Thyroid gland (tissue), 4 donors: ENCODE measurements around the gene PARD6A. TPM values are rescaled to one million over a fixed set of nuclear protein-coding genes. Genes with fewer than 3 reads are reported as not detected.

ENCODE experiments used
- DNase-seq, 2 donors: peaks; one replicate each; pipeline ENCODE4 v3.0.0-alpha.2; 2019
- H3K27ac ChIP-seq, 3 donors: fragments of 200-600 bp; sonication (generic); 1 replicate in 2 of 3; 2 replicates in 1 of 3; pipeline ENCODE4 v1.5.1; 2016 to 2019; ENCODE audit warnings: mild to moderate bottlenecking in 1 of 3, moderate library complexity in 1 of 3
- H3K27me3 ChIP-seq: fragments of 200-600 bp; sonication (generic); one replicate; pipeline ENCODE4 v1.5.1; 2019
- H3K36me3 ChIP-seq, 2 donors: fragments of 200-600 bp; sonication (generic); one replicate each; pipeline ENCODE4 v1.5.1; 2016 to 2019
- H3K4me1 ChIP-seq, 2 donors: fragments of 200-600 bp; sonication (generic); one replicate each; pipeline ENCODE4 v1.5.1; 2017 to 2019
- H3K4me3 ChIP-seq, 3 donors: fragments of 200-600 bp; sonication (generic); replicated peaks in 1 of 3; 1 replicate in 2 of 3; 2 replicates in 1 of 3; pipeline ENCODE4 v1.5.1; 2016; ENCODE audit warnings: mild to moderate bottlenecking in 1 of 3
- H3K9me3 ChIP-seq: fragments of 200-600 bp; sonication (generic); one replicate; pipeline ENCODE4 v1.5.1; 2017
- POLR2A ChIP-seq, 2 donors: fragments of 450-650 bp; IDR thresholded peaks; one replicate each; pipeline ENCODE4 v1.6.1; 2017; ENCODE audit warnings: antibody characterized with exemption in 2 of 2, mild to moderate bottlenecking in 2 of 2, moderate library complexity in 1 of 2
- WGBS, 2 donors: methylation state at CpG; one replicate each; pipeline ENCODE4 v1.1.5; 2017; 5-methylcytosine and 5-hydroxymethylcytosine counted together
- intact Hi-C: fragments of 100-400 bp; cut with DNase I; formaldehyde crosslinking; loops from one replicate; pipeline ENCODE4 v1.15.1; 2023
- total RNA-seq, 4 donors: library from RNA; depleted of rRNA; stranded (reverse); fragments of >200 nt; gene quantifications; one replicate each; pipeline ENCODE4 v1.2.3, GENCODE V29; 2016
- TF ChIP-seq, protein P1 (sequence below), 6 experiments: fragments of 200-600 bp in 3 of 6; fragments of 450-650 bp in 3 of 6; sonication (generic) in 3 of 6; IDR thresholded peaks; one replicate each; pipeline ENCODE4 v1.5.1; 2016 to 2019; ENCODE audit warnings: antibody characterized with exemption in 6 of 6, mild to moderate bottlenecking in 2 of 6, inconsistent platforms in 1 of 6, moderate library complexity in 1 of 6

PARD6A gene
- total RNA-seq, 4 donors from 2014 or later = 2.5 to 8.8 (median 5.0) TPM

DNA sequence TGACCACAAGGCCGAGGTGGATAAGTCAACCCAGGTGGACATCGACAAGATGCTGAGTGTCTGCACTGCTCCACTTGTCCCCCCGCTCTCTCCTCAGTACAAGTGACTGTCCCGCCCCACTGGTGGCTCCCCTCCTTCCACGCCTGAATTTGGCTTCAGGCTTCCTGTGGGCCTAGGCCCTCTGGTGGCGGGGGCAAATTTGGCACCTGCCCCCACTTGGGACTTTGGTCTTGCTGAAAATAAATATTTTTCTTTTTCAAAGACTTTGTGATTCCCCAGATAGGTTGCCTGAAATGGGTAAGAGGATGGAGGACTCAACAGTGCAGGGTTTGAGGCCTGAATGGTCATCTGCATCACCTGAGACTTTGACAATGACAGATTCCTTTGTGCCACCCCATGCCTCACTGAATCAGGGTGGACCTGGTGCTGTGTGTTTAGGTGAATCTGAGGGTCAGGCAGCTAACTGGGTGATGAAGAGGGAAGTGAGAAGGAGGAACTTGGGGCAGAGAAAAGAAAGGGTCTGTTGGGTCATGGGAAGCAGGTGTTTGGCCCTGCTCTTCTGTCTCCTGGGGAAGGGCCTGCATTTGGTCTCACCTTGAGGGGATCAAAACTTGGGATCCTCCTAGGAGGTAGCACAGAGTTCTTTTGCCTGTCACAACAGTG is 7.9 kb downstream of the PARD6A start:
- Histone ChIP-seq H3K36me3 (no peaks in the 10 kb centered on the region), H3K27ac (no peak overlapping the region), H3K4me1 (peaks cover 32 to 46% of the 10 kb centered on the region in 2 donors), H3K9me3 (no peaks in the 10 kb centered on the region), H3K4me3 (no peak overlapping the region), H3K27me3 (no peaks in the 10 kb centered on the region)
- WGBS, 2 donors = 75 to 98% methylated on average over 5 to 6 of the region's 6 CpGs
- no peak for TF ChIP-seq POLR2A (IDR thresholded peaks at IDR 0.05)
- TF ChIP-seq, protein P1, sequence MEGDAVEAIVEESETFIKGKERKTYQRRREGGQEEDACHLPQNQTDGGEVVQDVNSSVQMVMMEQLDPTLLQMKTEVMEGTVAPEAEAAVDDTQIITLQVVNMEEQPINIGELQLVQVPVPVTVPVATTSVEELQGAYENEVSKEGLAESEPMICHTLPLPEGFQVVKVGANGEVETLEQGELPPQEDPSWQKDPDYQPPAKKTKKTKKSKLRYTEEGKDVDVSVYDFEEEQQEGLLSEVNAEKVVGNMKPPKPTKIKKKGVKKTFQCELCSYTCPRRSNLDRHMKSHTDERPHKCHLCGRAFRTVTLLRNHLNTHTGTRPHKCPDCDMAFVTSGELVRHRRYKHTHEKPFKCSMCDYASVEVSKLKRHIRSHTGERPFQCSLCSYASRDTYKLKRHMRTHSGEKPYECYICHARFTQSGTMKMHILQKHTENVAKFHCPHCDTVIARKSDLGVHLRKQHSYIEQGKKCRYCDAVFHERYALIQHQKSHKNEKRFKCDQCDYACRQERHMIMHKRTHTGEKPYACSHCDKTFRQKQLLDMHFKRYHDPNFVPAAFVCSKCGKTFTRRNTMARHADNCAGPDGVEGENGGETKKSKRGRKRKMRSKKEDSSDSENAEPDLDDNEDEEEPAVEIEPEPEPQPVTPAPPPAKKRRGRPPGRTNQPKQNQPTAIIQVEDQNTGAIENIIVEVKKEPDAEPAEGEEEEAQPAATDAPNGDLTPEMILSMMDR (IDR thresholded peaks at IDR 0.05) = no peak
- intact Hi-C loops = loop anchor here (5.0 to 10.0 kb wide), 3 partner anchors 106 to 266 kb away; partner anchors contain the start of genes CTCF, CTRL and PSMB10
- DNase-seq = no peak

DNA sequence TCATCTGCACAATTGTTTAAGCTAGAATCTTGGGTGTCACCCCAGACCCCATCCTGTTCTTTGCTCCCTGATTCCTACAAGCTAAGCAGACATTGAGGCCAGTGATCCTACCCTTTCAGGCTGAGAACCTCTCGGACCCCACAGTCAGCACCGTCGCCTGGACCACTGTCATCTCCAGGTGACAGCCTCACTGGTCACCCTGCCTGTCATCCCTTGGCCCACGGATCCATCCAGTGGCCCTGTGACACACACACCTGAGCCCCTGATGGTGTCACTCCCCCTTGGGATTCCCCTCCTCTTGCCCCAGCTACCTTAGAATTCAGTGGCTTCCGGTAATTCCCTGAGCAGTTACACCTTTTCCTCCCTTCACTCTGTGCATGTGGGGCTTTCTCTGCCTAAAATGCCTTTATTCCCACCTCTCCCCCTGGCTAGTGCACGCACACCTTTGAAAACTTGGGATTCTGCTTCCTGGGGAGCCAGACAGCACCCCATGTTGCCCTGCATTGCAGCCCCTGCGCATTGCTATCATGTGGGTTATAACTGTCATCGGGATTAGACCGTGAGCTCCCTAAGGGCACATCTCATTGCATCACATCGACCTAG is 8.8 kb downstream of the PARD6A start:
- no peak for DNase-seq
- Histone ChIP-seq H3K36me3 (no peaks in the 10 kb centered on the region), H3K27me3 (no peaks in the 10 kb centered on the region), H3K9me3 (no peaks in the 10 kb centered on the region), H3K4me3 (no peak overlapping the region), H3K4me1 (peaks cover 42 to 56% of the 10 kb centered on the region in 2 donors), H3K27ac (no peak overlapping the region)
- 89 to 96% methylated on average over 10 of the region's 10 CpGs for WGBS, 2 donors
- no peak for TF ChIP-seq POLR2A (IDR thresholded peaks at IDR 0.05)
- TF ChIP-seq, protein P1 (IDR thresholded peaks at IDR 0.05) = no peak
- intact Hi-C loops = loop anchor here (5.0 to 10.0 kb wide), 3 partner anchors 107 to 265 kb away; partner anchors contain the start of genes CTCF, CTRL and PSMB10

DNA sequence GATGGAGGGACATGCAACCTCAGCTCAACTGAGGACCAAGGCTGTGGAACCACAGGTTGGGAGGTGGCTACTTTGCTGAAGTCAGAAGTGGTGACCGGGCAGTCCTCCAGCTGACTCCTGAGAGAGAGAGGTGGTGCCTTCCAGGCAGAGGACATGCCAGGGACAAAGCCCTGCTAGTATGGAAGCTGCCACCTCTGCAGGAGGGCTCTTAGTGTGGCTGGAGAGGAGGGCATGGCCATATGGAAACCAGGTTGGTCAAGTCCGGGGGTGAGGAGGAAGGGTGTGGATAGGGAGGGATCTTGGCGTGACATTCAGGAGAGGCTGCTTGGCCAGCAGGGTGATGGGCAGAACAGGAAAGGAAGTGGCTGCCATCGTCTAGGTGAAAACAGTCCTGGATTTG is 11.5 kb downstream of the PARD6A start:
- H3K27me3 ChIP-seq = no peaks in the 10 kb centered on the region
- no peaks in the 10 kb centered on the region for H3K36me3 ChIP-seq
- peak overlapping the region in 2 of 3 donors; percentile 77 to 79 for H3K27ac ChIP-seq
- no peak overlapping the region for H3K4me3 ChIP-seq
- peaks cover 47 to 68% of the 10 kb centered on the region in 2 donors for H3K4me1 ChIP-seq
- TF ChIP-seq, protein P1 (IDR thresholded peaks at IDR 0.05) = no peak
- TF ChIP-seq POLR2A (IDR thresholded peaks at IDR 0.05) = no peak
- WGBS, 2 donors = 11 to 16% methylated on average over 4 of the region's 4 CpGs
- H3K9me3 ChIP-seq = no peaks in the 10 kb centered on the region
- peak; percentile 90 to 92 for DNase-seq
- intact Hi-C loops = no loop called here

DNA sequence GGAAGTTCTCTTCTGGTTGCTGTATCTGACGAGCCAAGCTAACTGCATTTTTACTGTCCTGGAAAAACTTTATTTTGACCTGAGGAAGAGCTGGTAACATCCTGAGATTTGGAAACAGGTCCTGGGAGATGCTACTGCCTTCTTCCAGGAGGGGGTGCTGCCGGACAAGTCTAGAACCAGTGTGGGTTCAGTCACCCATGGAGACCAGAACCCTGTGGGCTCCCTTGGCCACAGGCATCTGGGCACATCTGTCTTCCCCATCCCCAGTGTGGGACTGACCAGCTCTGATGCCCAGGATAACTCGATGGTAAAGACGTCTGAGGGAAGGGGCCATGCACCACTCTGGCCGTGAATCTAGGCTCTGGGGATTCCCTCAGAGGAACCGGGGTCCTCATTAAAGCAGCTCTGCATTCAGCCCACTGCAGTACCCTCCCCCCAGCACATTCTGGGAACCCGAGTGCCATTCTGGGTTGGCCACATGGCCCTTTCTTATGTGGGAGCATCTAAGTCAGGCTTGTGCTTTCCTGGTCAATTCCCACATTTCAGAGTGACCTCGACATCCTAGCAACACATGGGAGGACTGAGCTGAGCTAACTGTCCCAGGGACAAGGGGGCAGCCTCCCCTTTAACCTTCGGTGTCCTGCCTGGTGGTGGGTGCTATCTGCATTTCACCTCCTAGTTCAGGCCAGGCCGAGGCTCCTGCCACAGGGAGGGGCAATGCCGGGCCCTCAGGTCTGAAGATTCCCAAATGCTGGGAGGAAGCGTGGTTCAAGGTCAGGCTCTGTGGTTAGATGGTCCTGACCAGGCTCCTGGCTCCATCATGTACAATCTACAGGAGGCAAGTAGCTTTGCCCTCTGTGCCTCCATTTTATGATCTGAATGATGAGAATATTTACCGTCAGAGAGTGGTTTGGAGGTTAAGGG is 12.2 kb downstream of the PARD6A start:
- peak overlapping the region; percentile 59 to 79 (median 77) for H3K27ac ChIP-seq
- peaks cover 42 to 66% of the 10 kb centered on the region in 2 donors for H3K4me1 ChIP-seq
- no peaks in the 10 kb centered on the region for H3K36me3 ChIP-seq
- H3K9me3 ChIP-seq = no peaks in the 10 kb centered on the region
- WGBS, 2 donors = 47 to 51% methylated on average over 9 of the region's 13 CpGs
- intact Hi-C loops = no loop called here
- H3K27me3 ChIP-seq = no peaks in the 10 kb centered on the region
- TF ChIP-seq, protein P1 (IDR thresholded peaks at IDR 0.05) = peak; percentile 44 to 85 (median 78)
- TF ChIP-seq POLR2A (IDR thresholded peaks at IDR 0.05) = no peak
- DNase-seq = peak; percentile 77 to 79
- no peak overlapping the region for H3K4me3 ChIP-seq
